Karpas-422 (cell line): ENCODE results near the gene VAC14. TPM values are rescaled to one million over a fixed set of nuclear protein-coding genes. Genes with fewer than 3 reads are reported as not detected.

Experiments
- DNase-seq: peaks from one replicate; pipeline ENCODE4 v3.0.0-alpha.2; 2015
- H2AFZ ChIP-seq: fragments of 200-600 bp; sonication (generic); 2 replicates; pipeline ENCODE4 v1.6.1; 2014; ENCODE audit warnings: antibody characterized with exemption, low read length, mixed read lengths
- H3K27ac ChIP-seq: fragments of 200-600 bp; sonication (generic); 2 replicates; pipeline ENCODE4 v1.5.1; 2014; ENCODE audit warnings: mild to moderate bottlenecking, low read length, moderate library complexity
- H3K27me3 ChIP-seq: fragments of 200-600 bp; sonication (generic); 2 replicates; pipeline ENCODE4 v1.6.1; 2014; ENCODE audit warnings: low read length, mixed read lengths
- H3K36me3 ChIP-seq: fragments of 200-600 bp; sonication (generic); 2 replicates; pipeline ENCODE4 v1.6.1; 2014; ENCODE audit warnings: low read length, mixed read lengths; ENCODE audit not compliant: insufficient read depth
- H3K4me1 ChIP-seq: fragments of 200-600 bp; sonication (generic); 2 replicates; pipeline ENCODE4 v1.6.1; 2014; ENCODE audit warnings: mild to moderate bottlenecking, low read length, mixed read lengths
- H3K4me2 ChIP-seq: fragments of 200-600 bp; sonication (generic); 2 replicates; pipeline ENCODE4 v1.6.1; 2014; ENCODE audit warnings: low read length, low read depth, mild to moderate bottlenecking; ENCODE audit not compliant: poor library complexity, severe bottlenecking
- H3K4me3 ChIP-seq: fragments of 200-600 bp; sonication (generic); 2 replicates; pipeline ENCODE4 v1.5.1; 2014; ENCODE audit warnings: mild to moderate bottlenecking, antibody characterized with exemption, low read length, mixed read lengths
- H3K79me2 ChIP-seq: fragments of 200-600 bp; sonication (generic); 2 replicates; pipeline ENCODE4 v1.6.1; 2014; ENCODE audit warnings: mild to moderate bottlenecking, low read length, mixed read lengths
- H3K9ac ChIP-seq: fragments of 200-600 bp; sonication (generic); 2 replicates; pipeline ENCODE4 v1.6.0; 2014; ENCODE audit warnings: low read length
- H3K9me2 ChIP-seq: fragments of 200-600 bp; sonication (generic), shearing (Covaris generic); replicated peaks from 2 replicates; pipeline ENCODE4 v1.6.0; 2014; ENCODE audit warnings: mild to moderate bottlenecking, low read length, moderate library complexity; ENCODE audit not compliant: insufficient read depth
- H3K9me3 ChIP-seq: fragments of 300-700, 200-600 bp; sonication (generic); 2 replicates; pipeline ENCODE4 v1.6.1; 2014; ENCODE audit warnings: low read length, mixed read lengths
- H4K20me1 ChIP-seq: fragments of 200-600 bp; sonication (generic); 2 replicates; pipeline ENCODE4 v1.6.1; 2014; ENCODE audit warnings: mild to moderate bottlenecking, antibody characterized with exemption, low read length, low read depth; ENCODE audit not compliant: insufficient read depth
- total RNA-seq: library from RNA; depleted of rRNA; stranded (reverse); fragments of >200 nt; shearing (Covaris generic); gene quantifications from 2 replicates; pipeline ENCODE4 v1.2.3, GENCODE V29; 2014; ENCODE audit warnings: low replicate concordance

The VAC14 gene
- total RNA-seq, 1 experiment from 2014 or later: 39.1 TPM

DNA sequence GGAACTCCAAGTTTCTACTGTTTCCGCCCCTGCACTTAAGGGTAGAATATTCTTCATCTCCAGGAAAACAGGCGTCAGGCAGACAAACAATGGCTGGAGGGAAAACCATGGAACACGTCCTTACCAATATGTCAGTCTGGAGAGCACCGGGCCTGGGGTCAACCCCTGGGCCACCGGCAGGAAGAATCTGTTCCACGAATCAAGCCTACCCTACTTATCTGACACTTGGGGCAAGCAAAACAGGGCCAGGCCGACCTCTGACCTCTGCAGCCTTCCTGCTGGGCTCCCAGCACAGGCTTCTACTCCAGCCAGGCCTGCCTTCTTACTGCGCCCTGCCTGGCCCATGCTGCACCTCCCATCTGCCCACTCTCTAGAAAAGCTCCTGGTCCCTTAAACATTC lies 10.1 kb downstream of the VAC14 start:
- H4K20me1 ChIP-seq: peaks cover 6% of the 10 kb centered on the region; the same call in 1 of the 2 replicates
- H3K36me3 ChIP-seq: peaks cover 9% of the 10 kb centered on the region
- no peaks in the 10 kb centered on the region for H3K9me2 ChIP-seq
- H3K27me3 ChIP-seq: no peaks in the 10 kb centered on the region
- DNase-seq: no peak
- H3K4me1 ChIP-seq: peaks cover 43% of the 10 kb centered on the region
- H3K4me3 ChIP-seq: no peak overlapping the region
- H2AFZ ChIP-seq: no peak overlapping the region
- no peak overlapping the region for H3K27ac ChIP-seq
- H3K9ac ChIP-seq: no peak overlapping the region
- no peaks in the 10 kb centered on the region for H3K9me3 ChIP-seq
- H3K4me2 ChIP-seq: no peak overlapping the region
- H3K79me2 ChIP-seq: peaks cover 94% of the 10 kb centered on the region

GRCh38 chr16:70789595-70790447 lies 11.1 kb downstream of the VAC14 start:
- no peak for DNase-seq
- no peaks in the 10 kb centered on the region for H3K27me3 ChIP-seq
- no peak overlapping the region for H3K4me2 ChIP-seq
- peaks cover 18% of the 10 kb centered on the region for H3K36me3 ChIP-seq
- H4K20me1 ChIP-seq: peaks cover 6% of the 10 kb centered on the region; the same call in 1 of the 2 replicates
- H2AFZ ChIP-seq: no peak overlapping the region
- H3K4me1 ChIP-seq: peaks cover 33% of the 10 kb centered on the region
- H3K9me2 ChIP-seq: no peaks in the 10 kb centered on the region
- H3K79me2 ChIP-seq: peaks cover 84% of the 10 kb centered on the region
- no peak overlapping the region for H3K9ac ChIP-seq
- H3K27ac ChIP-seq: no peak overlapping the region
- no peaks in the 10 kb centered on the region for H3K9me3 ChIP-seq
- no peak overlapping the region for H3K4me3 ChIP-seq

- no peaks in the 10 kb centered on the region for H3K9me2 ChIP-seq
- H3K79me2 ChIP-seq: peaks cover 75% of the 10 kb centered on the region
Observed at GRCh38 chr16:70788668-70789594, 12.0 kb downstream of the VAC14 start.

DNA sequence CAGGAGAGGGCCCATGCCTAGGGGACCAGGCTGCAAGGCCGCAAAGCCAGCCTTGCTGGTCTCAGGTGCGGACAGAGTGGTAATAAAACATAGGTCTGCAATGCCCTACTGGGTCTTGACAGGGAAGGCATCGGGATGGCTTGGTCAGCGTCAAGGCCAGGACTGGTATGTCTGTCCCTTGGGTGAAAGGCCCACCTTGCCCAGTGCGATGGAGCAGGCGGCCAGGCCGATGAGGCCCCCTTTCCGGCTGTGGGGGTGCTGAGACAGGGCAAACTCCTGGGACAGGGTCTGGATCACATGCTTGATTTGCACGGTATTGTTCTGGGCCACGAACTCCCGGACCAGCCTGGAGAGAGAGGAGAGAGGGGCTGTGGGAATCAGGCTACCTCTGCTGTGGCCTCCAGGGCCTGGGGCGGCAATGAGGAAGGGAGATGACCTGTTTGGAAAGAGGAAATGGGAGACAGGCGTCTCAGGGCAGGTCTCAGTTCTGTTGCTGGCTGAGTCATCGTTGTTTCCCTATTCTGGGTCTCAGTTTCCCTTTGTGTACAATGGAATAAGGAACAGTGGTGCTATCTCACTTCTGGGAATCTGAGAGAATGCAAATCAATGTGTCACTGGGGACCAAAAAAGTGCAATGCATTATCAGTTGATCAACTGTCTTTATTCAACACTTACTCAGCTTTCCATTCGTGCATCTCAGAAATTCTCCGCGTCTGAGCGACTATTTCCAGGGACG lies 14.8 kb downstream of the VAC14 start:
- Histone ChIP-seq H3K9me2 (no peaks in the 10 kb centered on the region), H4K20me1 (peaks cover 6% of the 10 kb centered on the region; the same call in 1 of the 2 replicates), H3K4me3 (no peak overlapping the region), H3K79me2 (peaks cover 48% of the 10 kb centered on the region), H3K9me3 (no peaks in the 10 kb centered on the region), H2AFZ (no peak overlapping the region), H3K4me2 (no peak overlapping the region), H3K4me1 (no peaks in the 10 kb centered on the region), H3K27ac (no peak overlapping the region), H3K36me3 (peaks cover 51% of the 10 kb centered on the region), H3K27me3 (no peaks in the 10 kb centered on the region), H3K9ac (no peak overlapping the region)
- no peak for DNase-seq

More at GRCh38 chr16:70788668-70789594, 12.0 kb downstream of the VAC14 start:
- no peak for DNase-seq
- peaks cover 24% of the 10 kb centered on the region for H3K4me1 ChIP-seq
- H2AFZ ChIP-seq: no peak overlapping the region
- H3K4me2 ChIP-seq: no peak overlapping the region
- H4K20me1 ChIP-seq: peaks cover 6% of the 10 kb centered on the region; the same call in 1 of the 2 replicates
- H3K27ac ChIP-seq: no peak overlapping the region
- H3K36me3 ChIP-seq: peaks cover 23% of the 10 kb centered on the region
- H3K27me3 ChIP-seq: no peaks in the 10 kb centered on the region
- no peak overlapping the region for H3K4me3 ChIP-seq
- H3K9ac ChIP-seq: no peak overlapping the region
- no peaks in the 10 kb centered on the region for H3K9me3 ChIP-seq

DNA sequence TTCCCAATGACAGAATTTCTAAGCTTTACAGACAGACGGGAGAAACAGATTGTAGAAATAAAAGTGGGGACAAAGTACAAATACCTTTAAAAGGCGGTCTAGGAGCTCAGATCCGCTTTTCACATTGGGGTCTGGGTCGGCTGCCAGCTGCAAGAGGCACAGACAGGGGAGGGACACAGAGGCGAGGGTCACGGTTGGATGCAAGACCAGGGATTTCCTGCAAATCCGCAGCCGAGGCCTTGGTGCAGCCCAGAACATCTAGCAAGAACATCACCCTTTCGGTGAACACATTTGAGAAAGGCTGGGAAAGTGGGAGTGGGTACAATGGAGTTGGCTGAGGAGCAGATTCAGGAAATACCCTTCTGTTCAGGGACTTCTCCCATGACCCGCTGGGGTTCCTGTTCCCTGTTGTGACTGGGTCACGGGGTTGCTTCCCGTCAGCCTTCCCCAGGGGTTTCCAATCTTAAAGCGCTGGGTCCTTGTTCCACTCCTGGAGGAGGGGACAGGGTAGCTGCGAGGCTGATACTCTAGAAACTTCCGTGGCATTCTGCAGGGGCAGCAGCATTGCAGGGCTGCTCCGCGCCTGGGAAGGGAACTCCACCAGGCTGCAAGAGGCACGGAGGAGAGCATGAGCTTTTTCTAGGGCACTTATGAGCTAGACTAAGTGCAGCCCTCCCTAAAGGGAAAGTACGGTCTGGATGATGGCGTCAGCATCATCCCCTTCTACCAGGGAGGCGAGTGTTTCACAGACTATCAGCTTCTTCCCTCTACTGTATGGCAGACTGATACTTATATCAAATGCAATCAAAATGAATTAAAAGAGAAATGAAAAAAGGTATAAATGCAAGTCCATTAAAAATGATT lies 16.0 kb downstream of the VAC14 start:
- Histone ChIP-seq H3K9ac (no peak overlapping the region), H3K4me2 (no peak overlapping the region), H3K4me1 (no peaks in the 10 kb centered on the region), H3K27me3 (no peaks in the 10 kb centered on the region), H3K9me3 (no peaks in the 10 kb centered on the region), H4K20me1 (peaks cover 4% of the 10 kb centered on the region; the same call in 1 of the 2 replicates), H3K36me3 (peaks cover 61% of the 10 kb centered on the region), H2AFZ (no peak overlapping the region), H3K27ac (no peak overlapping the region), H3K9me2 (no peaks in the 10 kb centered on the region), H3K4me3 (no peak overlapping the region), H3K79me2 (peaks cover 35% of the 10 kb centered on the region)
- no peak for DNase-seq

- H3K79me2 ChIP-seq: peaks cover 8% of the 10 kb centered on the region
- no peak for DNase-seq
- no peaks in the 10 kb centered on the region for H3K9me2 ChIP-seq
- peaks cover 66% of the 10 kb centered on the region for H3K36me3 ChIP-seq
- H3K9ac ChIP-seq: no peak overlapping the region
- H3K27ac ChIP-seq: no peak overlapping the region
- no peaks in the 10 kb centered on the region for H3K4me1 ChIP-seq
- no peak overlapping the region for H2AFZ ChIP-seq
- H3K4me2 ChIP-seq: no peak overlapping the region
- no peaks in the 10 kb centered on the region for H3K27me3 ChIP-seq
- no peaks in the 10 kb centered on the region for H3K9me3 ChIP-seq
- H3K4me3 ChIP-seq: no peak overlapping the region
- no peaks in the 10 kb centered on the region for H4K20me1 ChIP-seq
Observed at GRCh38 chr16:70782237-70782636, 18.7 kb downstream of the VAC14 start.

GRCh38 chr16:70781800-70782199 lies 19.2 kb downstream of the VAC14 start:
- no peaks in the 10 kb centered on the region for H3K27me3 ChIP-seq
- peaks cover 4% of the 10 kb centered on the region; the same call in 1 of the 2 replicates for H3K79me2 ChIP-seq
- H3K9me3 ChIP-seq: no peaks in the 10 kb centered on the region
- peaks cover 66% of the 10 kb centered on the region for H3K36me3 ChIP-seq
- no peak overlapping the region for H3K27ac ChIP-seq
- no peaks in the 10 kb centered on the region for H4K20me1 ChIP-seq
- no peak for DNase-seq
- H3K4me1 ChIP-seq: no peaks in the 10 kb centered on the region
- no peak overlapping the region for H3K9ac ChIP-seq
- H3K9me2 ChIP-seq: no peaks in the 10 kb centered on the region
- H2AFZ ChIP-seq: no peak overlapping the region
- H3K4me2 ChIP-seq: no peak overlapping the region
- no peak overlapping the region for H3K4me3 ChIP-seq
